Lower lobe of right lung (tissue), 2 donors: ENCODE results near the gene DHPS. TPM values are rescaled to one million over a fixed set of nuclear protein-coding genes. Genes with fewer than 3 reads are reported as not detected.
"Not testable (repeated sequence)": the region's sequence is repeated elsewhere in the genome, so short reads cannot be mapped to it uniquely, and the experiment has no call there.

Experiments
- ATAC-seq, 2 donors: fragments of 200-7000 bp; cut with Tn5 transposase; one replicate each; pipeline ENCODE4 v1.9.1; 2020 to 2022; ENCODE audit warnings: mild to moderate bottlenecking in 2 of 2, moderate library complexity in 2 of 2
- DNase-seq: peaks from one replicate; pipeline ENCODE4 v3.0.0-alpha.2; 2020
- H3K27ac ChIP-seq: fragments of 200-600 bp; one replicate; pipeline ENCODE4 v1.8.0; 2022
- H3K27me3 ChIP-seq: fragments of 200-600 bp; one replicate; pipeline ENCODE4 v1.8.0; 2022; ENCODE audit warnings: low read depth
- H3K36me3 ChIP-seq: fragments of 200-600 bp; one replicate; pipeline ENCODE4 v1.8.0; 2022; ENCODE audit warnings: mild to moderate bottlenecking
- H3K4me1 ChIP-seq: fragments of 200-600 bp; one replicate; pipeline ENCODE4 v1.8.0; 2022
- H3K4me3 ChIP-seq: fragments of 200-600 bp; one replicate; pipeline ENCODE4 v1.8.0; 2022; ENCODE audit warnings: mild to moderate bottlenecking
- H3K9me3 ChIP-seq: fragments of 200-600 bp; one replicate; pipeline ENCODE4 v1.8.0; 2022
- CTCF ChIP-seq: fragments of 200-600 bp; IDR thresholded peaks from one replicate; pipeline ENCODE4 v1.8.0; 2022; ENCODE audit warnings: antibody characterized with exemption, mild to moderate bottlenecking
- intact Hi-C: fragments of 100-400 bp; cut with DNase I; formaldehyde crosslinking; loops from one replicate; pipeline ENCODE4 v1.11.0; 2022
- total RNA-seq: library from RNA; stranded (reverse); fragmentation: NEBNext Ultra II Directional; extraction: Animal tissue kit (Norgen Biotek cat#: 25700); gene quantifications from one replicate; pipeline ENCODE4 v1.2.1, GENCODE V29; 2021
- donor health status: DM: no; HTN: yes; CAD: no; lungs with severe emphysema.

Gene DHPS
- total RNA-seq, 1 donor from 2014 or later = 77.0 TPM

- no peaks in the 10 kb centered on the region for H3K27me3 ChIP-seq
- DNase-seq (no peak), ATAC-seq (no peak)
- intact Hi-C loops = no loop called here
- no peak overlapping the region for H3K4me3 ChIP-seq
- H3K36me3 ChIP-seq = peaks cover 79% of the 10 kb centered on the region
- no peak overlapping the region for H3K27ac ChIP-seq
- peaks cover 7% of the 10 kb centered on the region for H3K4me1 ChIP-seq
- no peak for TF ChIP-seq CTCF
- H3K9me3 ChIP-seq = no peaks in the 10 kb centered on the region
These were observed 20.1 kb upstream of the DHPS start for GRCh38 chr19:12701596-12702282.

GRCh38 chr19:12698138-12698537, 16.5 kb upstream of the DHPS start:
- peaks cover 20% of the 10 kb centered on the region for H3K4me1 ChIP-seq
- H3K27me3 ChIP-seq = no peaks in the 10 kb centered on the region
- no peak overlapping the region for H3K27ac ChIP-seq
- H3K9me3 ChIP-seq = no peaks in the 10 kb centered on the region
- H3K4me3 ChIP-seq = no peak overlapping the region
- DNase-seq = no peak
- peaks cover 43% of the 10 kb centered on the region for H3K36me3 ChIP-seq
- no peak for ATAC-seq
- no peak for TF ChIP-seq CTCF
- intact Hi-C loops = no loop called here

GRCh38 chr19:12697425-12697824, 15.7 kb upstream of the DHPS start:
- H3K27me3 ChIP-seq, DNase-seq, H3K27ac ChIP-seq, ATAC-seq, intact Hi-C loops, H3K9me3 ChIP-seq: not testable (repeated sequence)
- Histone ChIP-seq H3K4me3 (peak overlapping the region; percentile 97), H3K36me3 (peaks cover 36% of the 10 kb centered on the region), H3K4me1 (peaks cover 20% of the 10 kb centered on the region)

- DNase-seq (peak; percentile 96), ATAC-seq (peak; percentile 94 to 95)
- intact Hi-C loops = no loop called here
- TF ChIP-seq CTCF = no peak
- Histone ChIP-seq H3K27me3 (no peaks in the 10 kb centered on the region), H3K36me3 (peaks cover 28% of the 10 kb centered on the region), H3K4me3 (peak within 1 kb of the TSS; percentile 97), H3K4me1 (peaks cover 20% of the 10 kb centered on the region), H3K27ac (peak within 1 kb of the TSS; percentile 89), H3K9me3 (no peaks in the 10 kb centered on the region)
These were observed 15.0 kb upstream of the DHPS start, which contains the start of gene FBXW9 for GRCh38 chr19:12696366-12697335. Gene FBXW9 (minus strand): TSS chr19:12696631. CDS start chr19:12696581, 50 bp downstream.

- no peak for TF ChIP-seq CTCF
- Histone ChIP-seq H3K36me3 (peaks cover 21% of the 10 kb centered on the region), H3K9me3 (no peaks in the 10 kb centered on the region), H3K4me1 (peaks cover 20% of the 10 kb centered on the region), H3K4me3 (peak overlapping the region; percentile 97), H3K27me3 (no peaks in the 10 kb centered on the region), H3K27ac (peak overlapping the region; percentile 89)
- intact Hi-C loops = no loop called here
- DNase-seq = no peak
- peak; percentile 27 to 31 for ATAC-seq
These were observed 14.3 kb upstream of the DHPS start for GRCh38 chr19:12695997-12696365.
